ENCODE measurements around the gene STAT5B. TPM values are rescaled to one million over a fixed set of nuclear protein-coding genes. Genes with fewer than 3 reads are reported as not detected.

STAT5B gene
- polyA plus RNA-seq, 1 donor (not counting 4 experiments of a cell fraction or from before 2014, with no cell fraction given) = 16.1 TPM

DNA sequence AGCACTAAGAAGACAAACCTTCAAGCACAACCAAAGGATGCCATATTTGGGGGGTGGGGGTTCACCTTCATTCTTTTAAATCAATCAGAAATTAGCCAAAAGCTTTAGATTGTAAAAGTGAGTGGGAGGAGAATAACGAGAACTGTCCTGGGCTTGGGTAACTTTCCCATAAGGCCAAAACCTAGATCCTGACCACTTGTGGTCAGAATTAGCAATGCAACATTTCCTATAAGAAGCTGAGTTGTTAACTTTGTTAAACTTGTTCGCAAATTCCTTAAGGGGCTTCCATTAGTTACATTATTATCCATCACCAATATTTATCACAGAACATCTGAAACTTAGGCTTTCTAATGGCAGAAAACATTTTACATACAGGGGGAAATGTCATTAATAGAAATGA lies 25.1 kb downstream of the STAT5B start:
- TF ChIP-seq, protein P1, sequence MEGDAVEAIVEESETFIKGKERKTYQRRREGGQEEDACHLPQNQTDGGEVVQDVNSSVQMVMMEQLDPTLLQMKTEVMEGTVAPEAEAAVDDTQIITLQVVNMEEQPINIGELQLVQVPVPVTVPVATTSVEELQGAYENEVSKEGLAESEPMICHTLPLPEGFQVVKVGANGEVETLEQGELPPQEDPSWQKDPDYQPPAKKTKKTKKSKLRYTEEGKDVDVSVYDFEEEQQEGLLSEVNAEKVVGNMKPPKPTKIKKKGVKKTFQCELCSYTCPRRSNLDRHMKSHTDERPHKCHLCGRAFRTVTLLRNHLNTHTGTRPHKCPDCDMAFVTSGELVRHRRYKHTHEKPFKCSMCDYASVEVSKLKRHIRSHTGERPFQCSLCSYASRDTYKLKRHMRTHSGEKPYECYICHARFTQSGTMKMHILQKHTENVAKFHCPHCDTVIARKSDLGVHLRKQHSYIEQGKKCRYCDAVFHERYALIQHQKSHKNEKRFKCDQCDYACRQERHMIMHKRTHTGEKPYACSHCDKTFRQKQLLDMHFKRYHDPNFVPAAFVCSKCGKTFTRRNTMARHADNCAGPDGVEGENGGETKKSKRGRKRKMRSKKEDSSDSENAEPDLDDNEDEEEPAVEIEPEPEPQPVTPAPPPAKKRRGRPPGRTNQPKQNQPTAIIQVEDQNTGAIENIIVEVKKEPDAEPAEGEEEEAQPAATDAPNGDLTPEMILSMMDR (optimal IDR thresholded peaks at IDR 0.05 in 1 of 3, IDR thresholded peaks at IDR 0.05 in 1 of 3, conservative IDR thresholded peaks at IDR 0.05 in 1 of 3; ENCODE audit: extremely low read depth in 1 of 3, insufficient read depth in 2 of 3, low read length in 3 of 3) = no peak
- no peak for TF ChIP-seq EZH2 (IDR thresholded peaks at IDR 0.05; ENCODE audit: low read length)
- no peak overlapping the region for H3K4me2 ChIP-seq (ENCODE audit: control insufficient read depth, extremely low read depth, insufficient read depth, low read depth, low read length)
- H3K4me1 ChIP-seq (ENCODE audit: control insufficient read depth, extremely low read depth, insufficient read depth, low read length) = no peaks in the 10 kb centered on the region
- DNase-seq (ENCODE audit: low read depth, low spot score) = no peak
- H3K36me3 ChIP-seq (ENCODE audit: control insufficient read depth in 2 of 2, extremely low read depth in 1 of 2, insufficient read depth in 2 of 2, low read length in 2 of 2) = no peaks in the 10 kb centered on the region
- no peak overlapping the region for H3K27ac ChIP-seq (ENCODE audit: control insufficient read depth, insufficient read depth, low read length)
- no peaks in the 10 kb centered on the region for H3K79me2 ChIP-seq (ENCODE audit: control insufficient read depth, insufficient read depth, low read length)
- H3K9me1 ChIP-seq (ENCODE audit: control insufficient read depth, extremely low read depth, insufficient read depth, low read length) = no peaks in the 10 kb centered on the region
- H4K20me1 ChIP-seq (ENCODE audit: control insufficient read depth, extremely low read depth, insufficient read depth, low read length) = no peaks in the 10 kb centered on the region
- no peaks in the 10 kb centered on the region for H3K27me3 ChIP-seq (ENCODE audit: control insufficient read depth, extremely low read depth, insufficient read depth, low read length)
- H3K9me3 ChIP-seq (ENCODE audit: control insufficient read depth, low read depth, low read length) = no peaks in the 10 kb centered on the region
- H2AFZ ChIP-seq (ENCODE audit: control insufficient read depth, low read length) = no peak overlapping the region
- H3K9ac ChIP-seq (ENCODE audit: control insufficient read depth, extremely low read depth, insufficient read depth, low read length) = no peak overlapping the region
- no peak overlapping the region for H3K4me3 ChIP-seq (ENCODE audit: control insufficient read depth in 2 of 3, extremely low read depth in 1 of 3, insufficient read depth in 2 of 3, low read depth in 1 of 3, low read length in 3 of 3)
- dilution Hi-C loops (cut with MboI; ENCODE audit: extremely low pct_ligation_motif_present, low sequenced_read_pairs) = no loop called here
- no peak for FAIRE-seq

DNA sequence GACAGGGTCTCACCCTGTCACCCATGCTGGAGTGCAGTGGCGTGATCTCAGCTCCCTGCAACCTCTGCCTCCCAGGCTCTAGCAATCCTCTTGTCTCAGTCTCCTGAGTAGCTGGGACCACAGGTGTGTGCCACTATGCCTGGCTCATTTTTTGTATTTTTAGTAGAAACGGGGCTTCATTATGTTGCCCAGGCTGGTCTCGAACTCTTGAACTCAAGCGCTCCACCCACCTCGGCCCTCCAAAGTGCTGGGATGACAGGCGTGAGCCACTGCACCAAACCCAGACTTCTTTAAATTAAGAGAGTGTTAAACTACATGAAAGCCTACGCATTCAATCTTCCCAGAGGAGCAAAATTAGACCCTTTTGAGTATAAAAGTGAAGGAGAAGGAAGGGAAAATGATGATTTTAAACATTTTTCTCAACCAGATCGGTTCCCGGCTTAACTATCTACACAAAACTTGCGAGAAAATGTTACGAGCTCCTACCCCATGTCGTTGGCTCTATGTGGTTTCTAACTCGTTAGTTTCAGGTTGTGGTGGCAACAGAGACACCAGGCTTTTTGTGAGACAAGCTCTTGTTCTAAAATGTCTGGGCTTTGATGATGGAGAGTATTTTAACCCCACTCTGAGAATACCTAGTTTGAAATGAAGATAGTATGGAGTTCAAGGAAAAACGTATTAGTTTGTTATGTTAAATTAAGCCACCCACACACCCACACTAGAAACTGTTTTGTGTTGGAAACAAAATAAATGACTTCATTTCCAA lies 26.3 kb downstream of the STAT5B start:
- no peaks in the 10 kb centered on the region for H3K4me1 ChIP-seq (ENCODE audit: control insufficient read depth, extremely low read depth, insufficient read depth, low read length)
- no peak overlapping the region for H3K27ac ChIP-seq (ENCODE audit: control insufficient read depth, insufficient read depth, low read length)
- H3K79me2 ChIP-seq (ENCODE audit: control insufficient read depth, insufficient read depth, low read length) = no peaks in the 10 kb centered on the region
- H3K27me3 ChIP-seq (ENCODE audit: control insufficient read depth, extremely low read depth, insufficient read depth, low read length) = no peaks in the 10 kb centered on the region
- no peak overlapping the region for H3K4me3 ChIP-seq (ENCODE audit: control insufficient read depth in 2 of 3, extremely low read depth in 1 of 3, insufficient read depth in 2 of 3, low read depth in 1 of 3, low read length in 3 of 3)
- H4K20me1 ChIP-seq (ENCODE audit: control insufficient read depth, extremely low read depth, insufficient read depth, low read length) = no peaks in the 10 kb centered on the region
- H2AFZ ChIP-seq (ENCODE audit: control insufficient read depth, low read length) = no peak overlapping the region
- no peaks in the 10 kb centered on the region for H3K9me1 ChIP-seq (ENCODE audit: control insufficient read depth, extremely low read depth, insufficient read depth, low read length)
- TF ChIP-seq, protein P1 (optimal IDR thresholded peaks at IDR 0.05 in 1 of 3, IDR thresholded peaks at IDR 0.05 in 1 of 3, conservative IDR thresholded peaks at IDR 0.05 in 1 of 3; ENCODE audit: extremely low read depth in 1 of 3, insufficient read depth in 2 of 3, low read length in 3 of 3) = no peak
- no peak for TF ChIP-seq EZH2 (IDR thresholded peaks at IDR 0.05; ENCODE audit: low read length)
- no peak for FAIRE-seq
- no peak overlapping the region for H3K4me2 ChIP-seq (ENCODE audit: control insufficient read depth, extremely low read depth, insufficient read depth, low read depth, low read length)
- dilution Hi-C loops (cut with MboI; ENCODE audit: extremely low pct_ligation_motif_present, low sequenced_read_pairs) = no loop called here
- no peak overlapping the region for H3K9ac ChIP-seq (ENCODE audit: control insufficient read depth, extremely low read depth, insufficient read depth, low read length)
- H3K36me3 ChIP-seq (ENCODE audit: control insufficient read depth in 2 of 2, extremely low read depth in 1 of 2, insufficient read depth in 2 of 2, low read length in 2 of 2) = no peaks in the 10 kb centered on the region
- no peaks in the 10 kb centered on the region for H3K9me3 ChIP-seq (ENCODE audit: control insufficient read depth, low read depth, low read length)
- no peak for DNase-seq (ENCODE audit: low read depth, low spot score)

Measured in keratinocyte (primary cell).